Astrocyte of the spinal cord (primary cell): Measurements from ENCODE around the gene SDF2.

Source experiments
- DNase-seq: peaks from one replicate; pipeline ENCODE4 v3.0.0; 2011; ENCODE audit warnings: low read depth, low spot score
- H3K4me3 ChIP-seq: 2 replicates; pipeline ENCODE4 v1.5.1; 2011; ENCODE audit warnings: low read depth, mild to moderate bottlenecking, low read length, moderate library complexity
- CTCF ChIP-seq: IDR thresholded peaks from 2 replicates; pipeline ENCODE4 v1.5.1; 2012; ENCODE audit warnings: low read depth, mild to moderate bottlenecking, low read length, inconsistent platforms
- in situ Hi-C: cut with HindIII; loops from 2 replicates; pipeline ENCODE4 v1.10.0; 2017; ENCODE audit warnings: low sequenced_read_pairs

The SDF2 gene

GRCh38 chr17:28705074-28705659 is 43.5 kb upstream of the SDF2 start:
- DNase-seq: no peak
- no peak overlapping the region for H3K4me3 ChIP-seq
- no peak for TF ChIP-seq CTCF
- in situ Hi-C loops: no loop called here

- DNase-seq: no peak
- in situ Hi-C loops: no loop called here
- TF ChIP-seq CTCF: no peak
- H3K4me3 ChIP-seq: no peak overlapping the region
Measured at GRCh38 chr17:28704219-28704858, 42.6 kb upstream of the SDF2 start.

GRCh38 chr17:28703552-28704218 is 42.0 kb upstream of the SDF2 start:
- in situ Hi-C loops: no loop called here
- no peak for DNase-seq
- TF ChIP-seq CTCF: no peak
- no peak overlapping the region for H3K4me3 ChIP-seq

GRCh38 chr17:28702752-28703150 is 41.0 kb upstream of the SDF2 start:
- in situ Hi-C loops: no loop called here
- TF ChIP-seq CTCF: no peak
- no peak for DNase-seq
- H3K4me3 ChIP-seq: no peak overlapping the region

- no peak for TF ChIP-seq CTCF
- in situ Hi-C loops: no loop called here
- no peak for DNase-seq
- H3K4me3 ChIP-seq: no peak overlapping the region
Measured at GRCh38 chr17:28702026-28702751, 40.5 kb upstream of the SDF2 start.

GRCh38 chr17:28700830-28701492 is 39.3 kb upstream of the SDF2 start:
- in situ Hi-C loops: no loop called here
- no peak for DNase-seq
- H3K4me3 ChIP-seq: no peak overlapping the region
- no peak for TF ChIP-seq CTCF
